K562 (cell line): ENCODE data around the gene PARP1. TPM values are rescaled to one million over a fixed set of nuclear protein-coding genes. Genes with fewer than 3 reads are reported as not detected.

Experiments
- CCNT2 ChIP-seq: IDR thresholded peaks from 2 replicates; pipeline ENCODE4 v1.6.1; 2011; ENCODE audit warnings: borderline replicate concordance, low read depth, mild to moderate bottlenecking, moderate library complexity, mixed read lengths, low read length; ENCODE audit not compliant: insufficient read length; ENCODE audit errors: extremely low read depth
- CREB1 ChIP-seq, 2 experiments: sonication (generic) in 1 of 2; formaldehyde crosslinking in 1 of 2; IDR thresholded peaks; 2 replicates each; pipeline versions ENCODE4 v1.6.1 to v1.8.0; 2012 to 2022; ENCODE audit warnings: inconsistent platforms in 1 of 2, mild to moderate bottlenecking in 1 of 2, missing genetic modification reagents in 1 of 2, moderate library complexity in 1 of 2
- ELF1 ChIP-seq: fragments of 200-800 bp; sonication (Bioruptor generic); IDR thresholded peaks from 2 replicates; pipeline ENCODE4 v1.6.1; 2016; ENCODE audit warnings: missing genetic modification characterization, missing compliant biosample characterization
- FOXA1 ChIP-seq: fragments of 450-650 bp; IDR thresholded peaks from 2 replicates; pipeline ENCODE4 v1.6.1; 2016; ENCODE audit warnings: mild to moderate bottlenecking, borderline replicate concordance
- HMGN3 ChIP-seq: IDR thresholded peaks from 2 replicates; pipeline ENCODE4 v1.6.1; 2011; ENCODE audit warnings: borderline replicate concordance, low read depth, mild to moderate bottlenecking, mixed read lengths, low read length; ENCODE audit not compliant: insufficient read length; ENCODE audit errors: extremely low read depth
- ILF3 ChIP-seq: fragments of 450-650 bp; IDR thresholded peaks from 2 replicates; pipeline ENCODE4 v1.6.1; 2018; ENCODE audit warnings: antibody characterized with exemption, mild to moderate bottlenecking, moderate library complexity, borderline replicate concordance
- MAFF ChIP-seq: IDR thresholded peaks from 2 replicates; pipeline ENCODE4 v1.6.1; 2012; ENCODE audit warnings: low read length, improper control_type of control experiment
- MCM5 ChIP-seq: fragments of 450-650 bp; IDR thresholded peaks from 2 replicates; pipeline ENCODE4 v1.6.1; 2016; ENCODE audit warnings: low read depth
- PHF20 ChIP-seq: fragments of 450-650 bp; IDR thresholded peaks from 2 replicates; pipeline ENCODE4 v1.6.1; 2018; ENCODE audit not compliant: partially characterized antibody
- SIN3A ChIP-seq, 2 experiments: fragments of 150-350 bp in 1 of 2; IDR thresholded peaks; 2 replicates each; pipeline ENCODE4 v1.6.1; 2011 to 2016; ENCODE audit warnings: borderline replicate concordance in 2 of 2, low read depth in 2 of 2, low read length in 2 of 2, mild to moderate bottlenecking in 2 of 2, moderate library complexity in 2 of 2; ENCODE audit not compliant: control insufficient read depth in 1 of 2
- SPI1 ChIP-seq: IDR thresholded peaks from 2 replicates; pipeline ENCODE4 v1.6.1; 2011; ENCODE audit warnings: low read depth, low read length, control low read depth, borderline replicate concordance
- STAG1 ChIP-seq: sonication (generic); formaldehyde crosslinking; IDR thresholded peaks from 2 replicates; pipeline ENCODE4 v1.5.0; 2020; ENCODE audit warnings: missing genetic modification reagents, borderline replicate concordance
- TOE1 ChIP-seq, 2 experiments: fragments of 450-650 bp in 1 of 2; sonication (generic) in 1 of 2; formaldehyde crosslinking in 1 of 2; IDR thresholded peaks; 2 replicates each; pipeline versions ENCODE4 v1.7.1 to v1.8.0; 2016 to 2022; ENCODE audit warnings: borderline replicate concordance in 2 of 2, mild to moderate bottlenecking in 2 of 2, antibody characterized with exemption in 1 of 2, inconsistent platforms in 1 of 2, low read depth in 1 of 2, missing genetic modification reagents in 1 of 2, moderate library complexity in 1 of 2
- ZFP36 ChIP-seq: fragments of 150-350 bp; IDR thresholded peaks from 2 replicates; pipeline ENCODE4 v1.6.1; 2018; ENCODE audit warnings: low read length, low read depth; ENCODE audit not compliant: partially characterized antibody
- ZNF217 ChIP-seq: sonication (generic); formaldehyde crosslinking; IDR thresholded peaks from 2 replicates; pipeline ENCODE4 v1.8.0; 2022; ENCODE audit warnings: mild to moderate bottlenecking, missing genetic modification reagents
- polyA plus RNA-seq, 8 experiments: library from polyadenylated mRNA; depleted of rRNA in 4 of 8; stranded (reverse) in 5 of 8; unstranded in 3 of 8; fragments of >200 nt; fragmentation: Nextera tagmentation in 2 of 8; fragmentation: Illumina TruSeq in 1 of 8; extraction: Ambion mirVana in 2 of 8; extraction: Trizol in 1 of 8; gene quantifications; 2 replicates each; pipeline versions ENCODE4 v1.2.1 to v1.2.3, GENCODE V29; 2011 to 2014; ENCODE audit warnings: inconsistent platforms in 1 of 8, missing spikeins in 1 of 8
- total RNA-seq, 7 experiments: library from RNA; depleted of rRNA in 6 of 7; stranded (reverse); fragments of >200 nt in 6 of 7; fragmentation: Illumina TruSeq in 2 of 7; extraction: Trizol in 2 of 7; gene quantifications; 2 replicates each; pipeline versions ENCODE4 v1.2.1 to v1.2.3, GENCODE V29; 2011 to 2021; ENCODE audit warnings: low replicate concordance in 1 of 7
- TF ChIP-seq, protein P1 (sequence below): fragments of 450-650 bp; conservative IDR thresholded peaks from 2 replicates; pipeline ENCODE4 v1.6.1; 2016; ENCODE audit warnings: missing genetic modification characterization, low read depth, mild to moderate bottlenecking, missing compliant biosample characterization, moderate library complexity
- TF ChIP-seq, protein P2 (sequence below): fragments of 450-650 bp; IDR thresholded peaks from 2 replicates; pipeline ENCODE4 v1.6.1; 2016; ENCODE audit warnings: borderline replicate concordance
- TF ChIP-seq, protein P3 (sequence below): sonication (generic); formaldehyde crosslinking; IDR thresholded peaks from 2 replicates; pipeline ENCODE4 v1.8.0; 2022; ENCODE audit warnings: mild to moderate bottlenecking, low read depth, missing genetic modification reagents
- TF ChIP-seq, protein P4 (sequence below): fragments of 450-650 bp; IDR thresholded peaks from 2 replicates; pipeline ENCODE4 v1.6.1; 2014; ENCODE audit warnings: low read depth, mild to moderate bottlenecking, moderate library complexity, borderline replicate concordance

PARP1 gene
- total and polyA plus RNA-seq, 9 of the 15 experiments (the other 6 are each of a cell fraction or from before 2014, with no cell fraction given) = 121 to 306 (median 250) TPM

DNA sequence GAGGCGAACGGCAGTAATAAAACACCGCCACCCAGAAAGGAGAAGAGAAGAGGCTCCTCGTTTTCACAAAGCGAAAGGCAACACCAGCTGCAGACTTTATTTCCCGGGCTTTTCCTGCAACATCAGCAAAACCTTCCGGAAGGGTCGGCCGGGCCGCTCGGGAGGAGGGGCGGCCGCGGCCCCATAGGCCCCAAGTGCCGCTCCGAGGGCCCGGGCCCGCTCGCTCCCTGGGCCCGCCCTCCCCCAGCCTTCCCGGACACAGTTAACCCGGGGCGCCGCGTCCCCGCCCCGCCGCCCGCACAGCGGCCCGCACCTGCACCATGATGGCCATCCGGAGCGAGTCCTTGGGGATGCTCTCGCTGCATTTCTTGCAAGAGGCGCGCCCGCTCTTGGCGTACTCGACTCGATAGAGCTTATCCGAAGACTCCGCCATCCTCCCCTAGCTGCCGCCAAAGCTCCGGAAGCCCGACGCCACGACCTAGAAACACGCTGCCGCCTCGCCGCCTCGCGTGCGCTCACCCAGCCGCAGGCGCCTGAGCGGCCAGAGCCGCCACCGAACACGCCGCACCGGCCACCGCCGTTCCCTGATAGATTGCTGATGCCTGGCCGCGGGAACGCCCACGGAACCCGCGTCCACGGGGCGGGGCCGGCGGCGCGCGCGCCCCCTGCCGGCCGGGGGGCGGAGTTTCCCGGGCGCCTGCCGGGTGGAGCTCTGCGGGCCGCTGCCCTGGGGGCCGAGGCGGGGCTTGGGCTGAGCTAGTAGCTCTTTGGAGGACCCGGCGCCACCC is at the start of gene PARP1 (continued):
- TF ChIP-seq SIN3A (IDR thresholded peaks at IDR 0.05; ENCODE audit: borderline replicate concordance in 2 of 2, control insufficient read depth in 1 of 2, low read depth in 2 of 2, low read length in 2 of 2) = peak; percentile 89 to 96; a peak in 2 of 4 replicates
- TF ChIP-seq, protein P1, sequence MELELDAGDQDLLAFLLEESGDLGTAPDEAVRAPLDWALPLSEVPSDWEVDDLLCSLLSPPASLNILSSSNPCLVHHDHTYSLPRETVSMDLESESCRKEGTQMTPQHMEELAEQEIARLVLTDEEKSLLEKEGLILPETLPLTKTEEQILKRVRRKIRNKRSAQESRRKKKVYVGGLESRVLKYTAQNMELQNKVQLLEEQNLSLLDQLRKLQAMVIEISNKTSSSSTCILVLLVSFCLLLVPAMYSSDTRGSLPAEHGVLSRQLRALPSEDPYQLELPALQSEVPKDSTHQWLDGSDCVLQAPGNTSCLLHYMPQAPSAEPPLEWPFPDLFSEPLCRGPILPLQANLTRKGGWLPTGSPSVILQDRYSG = peak; percentile 70; the same call in 1 of the 2 replicates
- TF ChIP-seq CCNT2 = peak; percentile 98
- peak; percentile 99 for TF ChIP-seq HMGN3
- TF ChIP-seq, protein P2, sequence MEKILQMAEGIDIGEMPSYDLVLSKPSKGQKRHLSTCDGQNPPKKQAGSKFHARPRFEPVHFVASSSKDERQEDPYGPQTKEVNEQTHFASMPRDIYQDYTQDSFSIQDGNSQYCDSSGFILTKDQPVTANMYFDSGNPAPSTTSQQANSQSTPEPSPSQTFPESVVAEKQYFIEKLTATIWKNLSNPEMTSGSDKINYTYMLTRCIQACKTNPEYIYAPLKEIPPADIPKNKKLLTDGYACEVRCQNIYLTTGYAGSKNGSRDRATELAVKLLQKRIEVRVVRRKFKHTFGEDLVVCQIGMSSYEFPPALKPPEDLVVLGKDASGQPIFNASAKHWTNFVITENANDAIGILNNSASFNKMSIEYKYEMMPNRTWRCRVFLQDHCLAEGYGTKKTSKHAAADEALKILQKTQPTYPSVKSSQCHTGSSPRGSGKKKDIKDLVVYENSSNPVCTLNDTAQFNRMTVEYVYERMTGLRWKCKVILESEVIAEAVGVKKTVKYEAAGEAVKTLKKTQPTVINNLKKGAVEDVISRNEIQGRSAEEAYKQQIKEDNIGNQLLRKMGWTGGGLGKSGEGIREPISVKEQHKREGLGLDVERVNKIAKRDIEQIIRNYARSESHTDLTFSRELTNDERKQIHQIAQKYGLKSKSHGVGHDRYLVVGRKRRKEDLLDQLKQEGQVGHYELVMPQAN = peak; percentile 92
- no peak for TF ChIP-seq ZNF217 (CRISPR knock-in tag)
- TF ChIP-seq, protein P3, sequence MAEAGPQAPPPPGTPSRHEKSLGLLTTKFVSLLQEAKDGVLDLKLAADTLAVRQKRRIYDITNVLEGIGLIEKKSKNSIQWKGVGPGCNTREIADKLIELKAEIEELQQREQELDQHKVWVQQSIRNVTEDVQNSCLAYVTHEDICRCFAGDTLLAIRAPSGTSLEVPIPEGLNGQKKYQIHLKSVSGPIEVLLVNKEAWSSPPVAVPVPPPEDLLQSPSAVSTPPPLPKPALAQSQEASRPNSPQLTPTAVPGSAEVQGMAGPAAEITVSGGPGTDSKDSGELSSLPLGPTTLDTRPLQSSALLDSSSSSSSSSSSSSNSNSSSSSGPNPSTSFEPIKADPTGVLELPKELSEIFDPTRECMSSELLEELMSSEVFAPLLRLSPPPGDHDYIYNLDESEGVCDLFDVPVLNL (CRISPR knock-in tag) = 0 out of 2 replicates have a peak, but pooled peaks have one; percentile 12
- TF ChIP-seq ELF1 (tag) = peak; percentile 60
- peak; percentile 5 for TF ChIP-seq ZFP36
- peak; percentile 38; the same call in 1 of the 2 replicates for TF ChIP-seq SPI1
- TF ChIP-seq MCM5 = no peak
- TF ChIP-seq STAG1 = no peak
- peak; percentile 65 for TF ChIP-seq CREB1 (IDR thresholded peaks at IDR 0.05)
- peak; percentile 26; the same call in 1 of the 2 replicates for TF ChIP-seq CREB1 (CRISPR knock-in tag; IDR thresholded peaks at IDR 0.05)
- 0 out of 2 replicates have a peak, but pooled peaks have one; percentile 25 for TF ChIP-seq ILF3
- TF ChIP-seq, protein P4, sequence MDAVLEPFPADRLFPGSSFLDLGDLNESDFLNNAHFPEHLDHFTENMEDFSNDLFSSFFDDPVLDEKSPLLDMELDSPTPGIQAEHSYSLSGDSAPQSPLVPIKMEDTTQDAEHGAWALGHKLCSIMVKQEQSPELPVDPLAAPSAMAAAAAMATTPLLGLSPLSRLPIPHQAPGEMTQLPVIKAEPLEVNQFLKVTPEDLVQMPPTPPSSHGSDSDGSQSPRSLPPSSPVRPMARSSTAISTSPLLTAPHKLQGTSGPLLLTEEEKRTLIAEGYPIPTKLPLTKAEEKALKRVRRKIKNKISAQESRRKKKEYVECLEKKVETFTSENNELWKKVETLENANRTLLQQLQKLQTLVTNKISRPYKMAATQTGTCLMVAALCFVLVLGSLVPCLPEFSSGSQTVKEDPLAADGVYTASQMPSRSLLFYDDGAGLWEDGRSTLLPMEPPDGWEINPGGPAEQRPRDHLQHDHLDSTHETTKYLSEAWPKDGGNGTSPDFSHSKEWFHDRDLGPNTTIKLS = peak; percentile 87
- peak; percentile 96 for TF ChIP-seq MAFF
- TF ChIP-seq TOE1 (IDR thresholded peaks at IDR 0.05; ENCODE audit: borderline replicate concordance) = peak; percentile 74; the same call in 1 of the 2 replicates
- no peak for TF ChIP-seq TOE1 (CRISPR knock-in tag; IDR thresholded peaks at IDR 0.05; ENCODE audit: borderline replicate concordance, low read depth)
- TF ChIP-seq PHF20 = peak; percentile 52
- no peak for TF ChIP-seq FOXA1
